OCI-LY7 (cell line): ENCODE results near the gene TRIM46. TPM values are rescaled to one million over a fixed set of nuclear protein-coding genes. Genes with fewer than 3 reads are reported as not detected.

Experiments used
- Bru-seq: library from RNA; stranded (reverse); fragments of 400-500 nt; gene quantifications from one replicate; lab custom pipeline; 2021; lab: Mats Ljungman, UMichigan
- BruChase-seq, 2 experiments: library from RNA; stranded (reverse); fragments of 400-500 nt; gene quantifications; one replicate each; lab custom pipeline; 2021; lab: Mats Ljungman, UMichigan
- BruUV-seq: library from RNA; stranded (reverse); fragments of 400-500 nt; replicated peaks from 2 replicates; lab custom pipeline; 2021; lab: Mats Ljungman, UMichigan
- CTCF ChIA-PET: fragments of 300-600 bp; sonication (Branson Sonifier 250); formaldehyde crosslinking; loops from one replicate; lab custom pipeline; 2022; ENCODE audit warnings: antibody characterized with exemption; ENCODE audit not compliant: unreplicated experiment; lab: Charles Lee
- POLR2A ChIA-PET: fragments of 300-600 bp; sonication (Branson Sonifier 250); formaldehyde crosslinking; loops from one replicate; lab custom pipeline; 2022; ENCODE audit warnings: antibody characterized with exemption; lab: Charles Lee
- DNase-seq: peaks from one replicate; pipeline ENCODE4 v3.0.0-alpha.2; 2015; ENCODE audit warnings: low spot score
- H2AFZ ChIP-seq: fragments of 200-600 bp; sonication (generic), shearing (Covaris generic); 2 replicates; pipeline ENCODE4 v1.6.1; 2014; ENCODE audit warnings: mild to moderate bottlenecking, antibody characterized with exemption, low read length, moderate library complexity
- H3K27ac ChIP-seq: fragments of 200-600 bp; sonication (generic); 2 replicates; pipeline ENCODE4 v1.5.1; 2014; ENCODE audit warnings: mixed run types, low read depth, mild to moderate bottlenecking, moderate library complexity, low read length, inconsistent platforms; ENCODE audit not compliant: poor library complexity, severe bottlenecking
- H3K36me3 ChIP-seq: fragments of 200-600 bp; sonication (generic); 2 replicates; pipeline ENCODE4 v1.6.1; 2014; ENCODE audit warnings: mild to moderate bottlenecking, antibody characterized with exemption, low read length, moderate library complexity, mixed read lengths; ENCODE audit not compliant: insufficient read depth
- H3K4me1 ChIP-seq: fragments of 200-600 bp; sonication (generic); 2 replicates; pipeline ENCODE4 v1.5.1; 2014; ENCODE audit warnings: mild to moderate bottlenecking, low read length; ENCODE audit not compliant: insufficient read depth, poor library complexity, severe bottlenecking
- H3K4me2 ChIP-seq: fragments of 200-600 bp; sonication (generic); 2 replicates; pipeline ENCODE4 v1.6.1; 2014; ENCODE audit warnings: mild to moderate bottlenecking, low read length
- H3K4me3 ChIP-seq: fragments of 200-600 bp; sonication (generic); 2 replicates; pipeline ENCODE4 v1.5.1; 2014; ENCODE audit warnings: mild to moderate bottlenecking, low read depth, low read length; ENCODE audit not compliant: poor library complexity, severe bottlenecking
- H3K79me2 ChIP-seq: fragments of 200-600 bp; sonication (generic); 2 replicates; pipeline ENCODE4 v1.6.1; 2016; ENCODE audit warnings: low read depth, mild to moderate bottlenecking, low read length, moderate library complexity, mixed read lengths; ENCODE audit not compliant: insufficient read depth
- H3K9me2 ChIP-seq: fragments of 200-600 bp; sonication (generic); 2 replicates; pipeline ENCODE4 v1.6.1; 2016; ENCODE audit warnings: mild to moderate bottlenecking, low read length, mixed read lengths; ENCODE audit not compliant: insufficient read depth
- H3K9me3 ChIP-seq: fragments of 200-600 bp; sonication (generic); 2 replicates; pipeline ENCODE4 v1.6.1; 2014; ENCODE audit warnings: mild to moderate bottlenecking, mixed run types, low read length, mixed read lengths
- H4K20me1 ChIP-seq: fragments of 200-600 bp; sonication (generic); 2 replicates; pipeline ENCODE4 v1.6.1; 2014; ENCODE audit warnings: mild to moderate bottlenecking, antibody characterized with exemption, low read length, moderate library complexity, mixed read lengths; ENCODE audit not compliant: insufficient read depth
- EZH2phosphoT487 ChIP-seq: fragments of 200-600 bp; sonication (generic); IDR thresholded peaks from 2 replicates; pipeline ENCODE4 v1.6.1; 2018; ENCODE audit warnings: low read depth, borderline replicate concordance, mild to moderate bottlenecking, mixed run types, antibody characterized with exemption, low read length, moderate library complexity, mixed read lengths
- intact Hi-C: fragments of 100-400 bp; cut with micrococcal nuclease; formaldehyde crosslinking; loops from one replicate; pipeline ENCODE4 v1.10.0; 2022; ENCODE audit not compliant: unreplicated experiment
- long read RNA-seq: library from polyadenylated mRNA; stranded (forward); transcript quantifications from one replicate; pipeline ENCODE4 v2.0.0, GENCODE V29; 2022
- total RNA-seq, 2 experiments: library from RNA; depleted of rRNA in 1 of 2; stranded (reverse); fragments of >200 nt in 1 of 2; shearing (Covaris generic) in 1 of 2; gene quantifications; 2 replicates each; pipeline ENCODE4 v1.2.3, GENCODE V29; 2014 to 2022
- TF ChIP-seq, protein P1 (sequence below): fragments of 200-600 bp; sonication (generic); conservative IDR thresholded peaks from 2 replicates; pipeline ENCODE4 v1.5.1; 2014; ENCODE audit warnings: mild to moderate bottlenecking, antibody characterized with exemption, low read length, moderate library complexity, mixed read lengths

The TRIM46 gene, protein sequence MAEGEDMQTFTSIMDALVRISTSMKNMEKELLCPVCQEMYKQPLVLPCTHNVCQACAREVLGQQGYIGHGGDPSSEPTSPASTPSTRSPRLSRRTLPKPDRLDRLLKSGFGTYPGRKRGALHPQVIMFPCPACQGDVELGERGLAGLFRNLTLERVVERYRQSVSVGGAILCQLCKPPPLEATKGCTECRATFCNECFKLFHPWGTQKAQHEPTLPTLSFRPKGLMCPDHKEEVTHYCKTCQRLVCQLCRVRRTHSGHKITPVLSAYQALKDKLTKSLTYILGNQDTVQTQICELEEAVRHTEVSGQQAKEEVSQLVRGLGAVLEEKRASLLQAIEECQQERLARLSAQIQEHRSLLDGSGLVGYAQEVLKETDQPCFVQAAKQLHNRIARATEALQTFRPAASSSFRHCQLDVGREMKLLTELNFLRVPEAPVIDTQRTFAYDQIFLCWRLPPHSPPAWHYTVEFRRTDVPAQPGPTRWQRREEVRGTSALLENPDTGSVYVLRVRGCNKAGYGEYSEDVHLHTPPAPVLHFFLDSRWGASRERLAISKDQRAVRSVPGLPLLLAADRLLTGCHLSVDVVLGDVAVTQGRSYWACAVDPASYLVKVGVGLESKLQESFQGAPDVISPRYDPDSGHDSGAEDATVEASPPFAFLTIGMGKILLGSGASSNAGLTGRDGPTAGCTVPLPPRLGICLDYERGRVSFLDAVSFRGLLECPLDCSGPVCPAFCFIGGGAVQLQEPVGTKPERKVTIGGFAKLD
- total RNA-seq (2014; rRNA removed; shearing (Covaris generic)) (1.3 and 3.1 TPM in 2 replicates), total RNA-seq (2022) (3.9 and 4.5 TPM in 2 replicates), Bru-seq, nascent RNA (percentile 39 among the genes with signal in this experiment), BruChase-seq, experiment 1, labeled RNA remaining after a 6-hour chase (percentile 43 among the genes with signal in this experiment), BruChase-seq, experiment 2, labeled RNA remaining after a 2-hour chase (percentile 45 among the genes with signal in this experiment)
- long read RNA-seq: 0 reads

DNA sequence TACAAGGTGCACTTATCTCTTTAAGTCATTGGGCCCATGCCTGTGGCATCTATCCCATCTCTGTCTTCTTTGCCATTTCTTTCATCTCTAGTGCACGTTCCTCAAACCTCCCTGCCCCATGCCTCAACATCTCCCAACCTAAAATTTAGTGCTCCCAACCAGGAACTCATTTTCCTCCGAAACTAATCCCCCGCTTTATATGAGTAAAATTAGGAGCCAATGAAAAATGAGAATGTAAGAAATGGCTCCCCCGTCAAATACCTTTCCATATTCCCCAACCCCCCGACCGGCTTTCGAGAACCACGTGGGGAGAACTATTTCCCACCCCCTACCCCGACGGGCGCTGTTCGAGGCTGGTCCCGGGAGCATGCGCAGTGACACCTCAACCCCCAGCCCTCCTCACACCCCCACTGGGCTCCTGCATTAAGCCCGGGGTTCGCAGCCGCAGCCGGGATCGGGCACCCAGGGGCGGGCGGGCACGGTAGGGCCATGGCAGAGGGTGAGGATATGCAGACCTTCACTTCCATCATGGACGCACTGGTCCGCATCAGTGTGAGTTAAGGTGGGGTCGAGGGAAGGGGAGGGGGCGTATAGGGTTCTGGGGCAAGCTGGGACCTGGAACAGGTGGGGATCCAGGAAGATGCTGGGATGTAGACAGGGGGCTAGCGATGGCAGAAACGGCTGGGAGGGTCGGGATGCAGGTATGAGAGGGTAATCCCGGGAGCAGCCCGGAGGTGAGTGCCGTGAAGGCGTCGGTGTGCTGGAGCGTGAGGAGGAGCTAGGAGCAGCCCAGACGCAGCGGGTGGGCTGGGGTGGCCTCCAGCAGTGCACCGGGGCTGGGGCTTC is at the start of gene TRIM46:
Gene TRIM46 (plus strand): TSS at position 372 of the 846 bp plus-strand sequence. CDS start 118 bp downstream, at position 490.
- peaks cover 35% of the 10 kb centered on the region for H3K4me1 ChIP-seq
- H3K9me2 ChIP-seq: no peaks in the 10 kb centered on the region
- TF ChIP-seq, protein P1, sequence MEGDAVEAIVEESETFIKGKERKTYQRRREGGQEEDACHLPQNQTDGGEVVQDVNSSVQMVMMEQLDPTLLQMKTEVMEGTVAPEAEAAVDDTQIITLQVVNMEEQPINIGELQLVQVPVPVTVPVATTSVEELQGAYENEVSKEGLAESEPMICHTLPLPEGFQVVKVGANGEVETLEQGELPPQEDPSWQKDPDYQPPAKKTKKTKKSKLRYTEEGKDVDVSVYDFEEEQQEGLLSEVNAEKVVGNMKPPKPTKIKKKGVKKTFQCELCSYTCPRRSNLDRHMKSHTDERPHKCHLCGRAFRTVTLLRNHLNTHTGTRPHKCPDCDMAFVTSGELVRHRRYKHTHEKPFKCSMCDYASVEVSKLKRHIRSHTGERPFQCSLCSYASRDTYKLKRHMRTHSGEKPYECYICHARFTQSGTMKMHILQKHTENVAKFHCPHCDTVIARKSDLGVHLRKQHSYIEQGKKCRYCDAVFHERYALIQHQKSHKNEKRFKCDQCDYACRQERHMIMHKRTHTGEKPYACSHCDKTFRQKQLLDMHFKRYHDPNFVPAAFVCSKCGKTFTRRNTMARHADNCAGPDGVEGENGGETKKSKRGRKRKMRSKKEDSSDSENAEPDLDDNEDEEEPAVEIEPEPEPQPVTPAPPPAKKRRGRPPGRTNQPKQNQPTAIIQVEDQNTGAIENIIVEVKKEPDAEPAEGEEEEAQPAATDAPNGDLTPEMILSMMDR: peak; percentile 62; the same call in 1 of the 2 replicates
- TF ChIP-seq EZH2phosphoT487: no peak
- H2AFZ ChIP-seq: peak within 1 kb of the TSS; percentile 90
- no peaks in the 10 kb centered on the region for H4K20me1 ChIP-seq
- DNase-seq: peak; percentile 72
- POLR2A ChIA-PET: interaction anchor here (0.6 to 2.1 kb wide), 7 partner anchors 20 to 134 kb away, joined by 3 to 7 read pairs (median 6); no protein-coding TSS in a partner anchor
- H3K4me2 ChIP-seq: peak within 1 kb of the TSS; percentile 91
- H3K9me3 ChIP-seq: no peaks in the 10 kb centered on the region
- H3K4me3 ChIP-seq: peak within 1 kb of the TSS; percentile 82
- intact Hi-C loops: loop anchor here (1.0 to 2.0 kb wide), 2 partner anchors 33 to 54 kb away; partner anchors contain the start of gene DPM3
- H3K36me3 ChIP-seq: peaks cover 17% of the 10 kb centered on the region; the same call in 1 of the 2 replicates
- H3K27ac ChIP-seq: peak within 1 kb of the TSS; percentile 64
- H3K79me2 ChIP-seq: peaks cover 14% of the 10 kb centered on the region; the same call in 1 of the 2 replicates
- CTCF ChIA-PET: interaction anchor here (0.9 to 1.8 kb wide), 5 partner anchors 12 to 150 kb away, joined by 3 to 12 read pairs (median 3); partner anchors contain the start of gene THBS3
- no TSS peak for BruUV-seq

DNA sequence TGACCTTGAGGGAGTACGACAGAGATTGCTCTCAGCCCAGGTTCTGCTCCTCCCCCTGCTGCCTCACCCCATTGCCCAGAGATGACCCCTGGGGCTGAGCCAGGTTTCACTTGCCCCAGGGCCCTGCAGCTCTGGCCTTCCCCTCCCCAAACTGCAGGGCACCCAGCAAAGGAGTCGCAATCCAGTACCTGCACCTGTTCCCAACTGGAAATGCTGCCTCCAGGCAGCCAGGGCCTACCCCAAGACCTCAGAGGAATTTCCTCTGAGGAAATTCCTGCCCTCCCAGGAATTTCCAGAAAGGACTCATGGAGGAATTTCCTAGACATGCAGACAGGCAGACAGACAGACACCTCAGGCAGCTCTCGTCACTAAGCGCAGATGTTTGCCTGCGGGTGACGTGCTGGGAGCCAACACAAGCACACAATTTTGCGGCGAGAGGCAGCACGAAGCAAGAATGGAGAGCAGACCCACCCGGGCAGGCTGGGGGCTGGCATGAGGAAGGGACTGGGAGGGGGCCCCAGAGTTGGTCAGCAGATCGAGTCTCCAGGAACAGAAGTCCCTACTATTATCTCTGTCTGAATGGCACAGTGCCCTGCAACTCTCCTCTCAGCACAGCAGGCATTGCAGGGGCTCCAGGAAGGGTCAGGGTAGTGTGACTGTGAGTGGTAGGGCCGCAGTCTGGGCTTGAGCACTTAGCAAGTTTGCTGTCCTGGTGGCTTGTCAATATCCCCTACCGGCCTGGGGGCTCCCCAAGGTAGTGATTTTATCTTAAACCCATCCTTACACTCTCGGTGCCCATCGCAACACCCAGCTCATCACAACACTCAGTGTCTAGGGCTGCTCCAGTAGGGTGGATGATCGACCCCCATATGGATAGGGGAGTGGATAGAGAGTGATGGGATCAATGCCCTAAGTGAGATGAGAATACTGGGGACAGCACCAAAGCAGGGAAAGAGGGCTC is 48.9 kb upstream of the TRIM46 start:
- TF ChIP-seq, protein P1: no peak
- no peak for TF ChIP-seq EZH2phosphoT487
- no peak overlapping the region for H3K4me2 ChIP-seq
- H3K79me2 ChIP-seq: no peaks in the 10 kb centered on the region
- ChIA-PET CTCF (no interaction called here), POLR2A (no interaction called here)
- H3K36me3 ChIP-seq: no peaks in the 10 kb centered on the region
- BruUV-seq: no TSS peak
- no peaks in the 10 kb centered on the region for H3K9me2 ChIP-seq
- DNase-seq: no peak
- peaks cover 4% of the 10 kb centered on the region for H3K4me1 ChIP-seq
- H3K4me3 ChIP-seq: no peak overlapping the region
- intact Hi-C loops: no loop called here
- no peak overlapping the region for H3K27ac ChIP-seq
- no peak overlapping the region for H2AFZ ChIP-seq
- H3K9me3 ChIP-seq: no peaks in the 10 kb centered on the region
- no peaks in the 10 kb centered on the region for H4K20me1 ChIP-seq
